Adipose tissue (tissue), 3 donors: ENCODE data around the gene PTPRN2. TPM values are rescaled to one million over a fixed set of nuclear protein-coding genes. Genes with fewer than 3 reads are reported as not detected.
"Not testable (repeated sequence)": the region's sequence is repeated elsewhere in the genome, so short reads cannot be mapped to it uniquely, and the experiment has no call there.

ENCODE experiments used
- H3K27ac ChIP-seq: one replicate; pipeline ENCODE4 v1.5.1; 2013; ENCODE audit warnings: low read depth, low read length
- WGBS, 3 donors: extraction: QIAGEN DNeasy Blood & Tissue Kit; methylation state at CpG; one replicate each; pipeline ENCODE4 v1.1.7; 2013; 5-methylcytosine and 5-hydroxymethylcytosine counted together
- polyA plus RNA-seq, 3 donors: library from polyadenylated mRNA; stranded (reverse); fragments of 200-250 nt; gene quantifications; one replicate each; pipeline ENCODE4 v1.2.3, GENCODE V29; 2013
- donor health status: healthy with polysubstance abuse.
- donor health status: Bipolar disorder and iron deficiency.
- donor health status: healthy.

PTPRN2 gene
- polyA plus RNA-seq, 3 donors: 3.7 to 8.0 (median 7.3) TPM

DNA sequence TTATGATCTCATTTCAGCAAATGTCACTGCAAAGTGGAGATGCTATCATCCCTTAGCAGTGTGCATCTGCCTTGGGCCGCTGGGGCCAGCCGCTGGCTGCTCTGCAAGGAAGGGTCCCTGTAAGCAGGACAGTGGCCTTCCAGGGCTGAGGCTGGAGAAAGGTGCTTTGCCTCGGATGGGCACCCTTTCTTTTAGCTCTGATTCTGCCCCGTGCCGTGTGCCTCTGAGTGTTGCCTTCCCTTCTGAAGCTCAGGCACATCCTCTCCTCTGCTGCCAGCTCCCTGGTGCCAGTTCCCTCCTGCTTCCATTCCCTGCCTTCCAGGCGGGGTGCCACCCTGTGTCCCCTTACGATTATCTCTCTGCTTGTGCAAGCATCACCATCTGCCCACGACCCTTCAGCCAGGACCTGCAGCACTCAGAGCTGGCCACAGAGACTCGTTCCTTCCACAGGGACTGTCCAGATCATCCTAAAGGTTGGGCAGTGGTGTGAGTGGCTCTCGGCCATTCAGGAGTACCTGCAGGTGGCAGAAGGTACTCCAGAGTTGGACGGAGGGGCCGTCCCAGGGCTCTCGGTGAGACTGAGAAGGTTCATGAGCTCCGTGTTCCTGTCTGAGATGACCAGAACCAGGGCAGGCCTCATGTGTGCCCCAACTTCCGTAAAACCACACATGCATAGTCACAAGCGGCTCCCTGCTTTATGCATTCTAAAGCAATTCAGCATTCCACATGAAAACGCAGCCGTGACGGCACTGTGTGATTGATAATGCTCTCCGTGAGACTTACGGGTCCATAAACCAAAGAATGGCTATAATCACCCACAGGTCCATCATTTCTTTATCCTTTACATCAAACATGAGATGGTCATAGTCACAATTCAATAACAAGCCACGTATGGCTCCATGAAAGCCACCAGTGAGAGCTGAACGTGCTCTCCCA, 879.4 kb downstream of the PTPRN2 start:
- 68 to 72% (median 70%) methylated on average over 22 to 23 of the region's 23 CpGs for WGBS, 3 donors
- no peak overlapping the region for H3K27ac ChIP-seq

GRCh38 chr7:157704365-157704764, 883.3 kb downstream of the PTPRN2 start:
- 78 to 83% (median 81%) methylated on average over 9 of the region's 9 CpGs for WGBS, 3 donors
- H3K27ac ChIP-seq: no peak overlapping the region

DNA sequence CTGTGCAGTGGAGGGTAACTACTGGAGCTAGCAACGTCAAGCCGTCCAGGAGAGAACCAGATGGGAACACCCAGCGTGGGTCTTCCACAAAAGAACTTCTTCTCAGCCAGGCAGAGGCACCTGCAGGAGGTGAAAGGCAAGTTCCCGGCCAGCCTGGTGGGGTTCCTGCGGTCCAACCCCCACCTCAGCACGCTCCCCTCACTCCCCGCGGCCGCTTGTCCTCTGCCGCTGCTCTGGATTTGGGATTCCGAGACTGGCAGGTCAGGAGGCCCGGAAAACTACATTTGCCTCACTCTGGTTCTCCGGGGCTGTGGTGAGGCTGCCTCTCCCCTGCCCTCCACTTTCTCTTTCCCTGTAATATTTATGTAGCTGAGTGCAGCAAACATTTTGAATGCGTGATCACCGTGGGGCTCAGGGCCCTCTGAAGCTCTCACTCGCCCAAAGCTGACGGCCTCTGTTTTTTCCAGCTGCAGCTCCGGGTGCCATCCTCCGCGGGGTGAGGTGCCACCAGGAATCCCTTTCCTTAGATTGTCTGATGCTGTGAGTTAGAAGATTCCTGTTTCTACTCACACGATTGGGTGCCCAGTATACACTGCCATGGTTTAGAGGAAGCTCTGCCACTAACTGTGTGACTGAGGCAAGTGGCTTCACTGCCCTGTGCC, 884.0 kb downstream of the PTPRN2 start:
- H3K27ac ChIP-seq: no peak overlapping the region
- WGBS, 3 donors: 79 to 83% (median 81%) methylated on average over 20 to 21 of the region's 21 CpGs

- H3K27ac ChIP-seq: no peak overlapping the region
- 75 to 86% (median 82%) methylated on average over 14 of the region's 14 CpGs for WGBS, 3 donors
Measured at GRCh38 chr7:157703131-157703530, 884.5 kb downstream of the PTPRN2 start.

- 82 to 87% (median 84%) methylated on average over 21 of the region's 21 CpGs for WGBS, 3 donors
- no peak overlapping the region for H3K27ac ChIP-seq
Measured at GRCh38 chr7:157702311-157703023, 885.2 kb downstream of the PTPRN2 start.

- 79 to 83% (median 81%) methylated on average over 34 of the region's 34 CpGs for WGBS, 3 donors
- H3K27ac ChIP-seq: not testable (repeated sequence)
Measured at GRCh38 chr7:157701395-157702180, 886.0 kb downstream of the PTPRN2 start.

DNA sequence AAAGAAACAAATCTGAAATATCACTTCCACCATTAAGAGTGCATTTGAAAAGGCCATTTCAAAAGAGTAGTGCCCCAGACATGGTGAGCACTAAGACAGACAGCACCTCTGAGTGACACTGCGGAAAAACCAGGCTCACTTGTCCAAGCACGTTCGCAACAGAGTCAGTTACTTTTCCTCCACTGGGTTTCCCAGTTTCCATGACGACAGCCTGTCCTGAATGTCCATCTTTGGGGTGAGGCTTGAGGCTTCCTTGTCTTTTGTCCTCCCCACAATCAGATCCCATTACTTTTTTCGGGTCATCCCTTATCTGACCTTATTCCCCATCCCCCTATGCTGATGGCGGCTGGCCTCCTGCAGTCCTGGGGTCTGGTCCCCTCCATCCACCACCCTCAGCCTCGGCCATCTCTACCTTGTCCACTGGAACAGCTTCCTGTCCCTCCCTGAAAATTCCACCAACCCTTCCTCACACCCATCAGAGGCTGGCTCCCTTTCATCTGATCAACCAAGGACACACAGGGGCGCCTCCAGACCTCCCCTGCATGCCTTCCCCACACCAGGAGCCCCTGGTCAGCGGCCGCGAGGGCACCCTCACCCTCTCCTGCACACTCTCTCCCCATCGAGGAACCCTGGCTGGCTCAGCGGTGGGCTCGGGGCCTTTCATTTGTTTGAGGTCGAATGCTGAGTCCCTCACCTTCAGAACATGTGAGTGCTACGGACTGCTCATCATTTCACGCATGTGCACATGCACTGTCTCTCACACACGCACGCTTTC, 887.2 kb downstream of the PTPRN2 start:
- no peak overlapping the region for H3K27ac ChIP-seq
- WGBS, 3 donors: 80 to 84% (median 81%) methylated on average over 19 of the region's 19 CpGs

GRCh38 chr7:157699357-157700013, 888.1 kb downstream of the PTPRN2 start:
- 73 to 81% (median 76%) methylated on average over 14 of the region's 14 CpGs for WGBS, 3 donors

DNA sequence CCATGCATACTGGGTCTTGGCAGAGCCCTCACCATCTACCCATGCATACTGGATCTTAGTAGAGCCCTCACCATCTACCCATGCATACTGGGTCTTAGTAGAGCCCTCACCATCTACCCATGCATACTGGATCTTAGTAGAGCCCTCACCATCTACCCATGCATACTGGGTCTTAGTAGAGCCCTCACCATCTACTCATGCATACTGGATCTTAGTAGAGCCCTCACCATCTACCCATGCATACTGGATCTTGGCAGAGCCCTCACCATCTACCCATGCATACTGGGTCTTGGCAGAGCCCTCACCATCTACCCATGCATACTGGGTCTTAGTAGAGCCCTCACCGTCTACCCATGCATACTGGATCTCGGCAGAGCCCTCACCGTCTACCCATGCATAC, 890.3 kb downstream of the PTPRN2 start:
- WGBS, 3 donors: 78 to 93% (median 82%) methylated on average over 3 of the region's 3 CpGs
- H3K27ac ChIP-seq: not testable (repeated sequence)

More at GRCh38 chr7:157699357-157700013, 888.1 kb downstream of the PTPRN2 start:
- no peak overlapping the region for H3K27ac ChIP-seq

DNA sequence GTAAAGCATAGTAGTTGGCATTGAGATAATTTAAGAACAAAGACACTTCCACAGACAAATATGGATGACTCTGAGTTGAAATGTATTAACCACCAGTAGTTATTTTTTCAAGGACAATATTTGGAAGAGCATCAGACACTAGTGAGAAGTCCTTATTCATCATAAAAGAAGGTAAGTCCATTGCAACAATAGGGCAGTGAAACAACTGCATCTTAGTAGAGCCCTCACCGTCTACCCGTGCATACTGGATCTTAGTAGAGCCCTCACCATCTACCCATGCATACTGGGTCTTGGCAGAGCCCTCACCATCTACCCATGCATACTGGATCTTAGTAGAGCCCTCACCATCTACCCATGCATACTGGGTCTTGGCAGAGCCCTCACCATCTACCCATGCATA, 892.0 kb downstream of the PTPRN2 start:
- H3K27ac ChIP-seq: not testable (repeated sequence)
- 68 to 94% (median 90%) methylated on average over 2 of the region's 2 CpGs for WGBS, 3 donors

DNA sequence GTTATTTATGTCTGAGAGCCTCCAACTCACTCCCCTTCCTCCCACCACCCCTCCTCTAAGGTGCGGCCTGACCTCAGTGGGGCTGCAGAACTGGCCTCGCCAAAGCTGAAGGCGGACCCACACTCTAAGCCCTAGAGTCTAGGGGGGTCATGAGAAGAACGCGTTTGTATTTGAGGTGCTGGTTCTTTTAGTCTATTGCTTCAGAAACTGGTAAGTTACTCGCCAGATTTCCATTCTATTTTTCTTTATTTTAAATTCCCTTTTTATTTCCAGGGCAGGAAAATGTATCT, 893.3 kb downstream of the PTPRN2 start:
- 35 to 40% (median 35%) methylated on average over 6 of the region's 6 CpGs for WGBS, 3 donors
- no peak overlapping the region for H3K27ac ChIP-seq

DNA sequence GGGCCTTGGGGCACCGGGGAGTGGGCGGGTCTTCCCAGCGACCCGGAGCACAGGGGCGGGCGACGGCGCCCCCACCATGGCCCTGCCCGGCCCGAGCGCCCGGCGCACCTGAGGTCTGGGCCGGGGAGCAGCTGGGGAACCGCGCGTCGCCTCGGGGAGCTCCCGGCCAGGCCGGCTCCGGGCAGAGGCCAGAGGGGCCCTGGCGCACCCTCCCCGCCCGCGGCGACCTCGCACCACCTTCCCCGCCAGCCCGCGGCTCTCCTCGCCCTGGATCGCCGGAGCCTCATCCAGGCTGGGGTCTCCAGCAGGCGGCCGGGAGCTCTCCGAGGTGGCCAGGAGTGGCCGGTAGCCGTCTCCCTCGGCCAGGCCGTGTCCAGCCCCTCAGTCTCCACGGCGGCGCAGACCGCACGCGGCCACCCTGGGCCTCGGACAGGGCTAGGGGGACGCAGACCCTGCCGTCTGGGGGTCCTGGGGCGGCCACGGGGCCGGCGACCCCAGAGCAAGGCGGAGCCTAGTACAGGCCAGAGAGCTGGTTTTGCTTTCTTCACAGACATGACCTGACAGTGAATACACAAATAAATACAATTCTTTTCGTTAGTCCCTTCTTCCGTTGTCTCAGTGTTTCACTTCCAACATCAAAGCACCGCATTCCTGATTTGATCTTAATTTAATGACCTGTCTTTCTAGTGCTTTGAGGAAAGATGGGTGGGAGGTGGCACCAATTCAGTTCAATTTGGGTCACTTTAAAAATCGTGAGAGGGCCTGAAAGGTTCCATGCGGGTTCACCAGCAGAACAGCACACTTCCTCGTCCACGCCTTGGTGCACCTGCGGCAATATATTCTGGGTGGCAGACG, 893.9 kb downstream of the PTPRN2 start:
- 6 to 10% (median 7%) methylated on average over 45 to 63 of the region's 64 CpGs for WGBS, 3 donors
- H3K27ac ChIP-seq: no peak overlapping the region

DNA sequence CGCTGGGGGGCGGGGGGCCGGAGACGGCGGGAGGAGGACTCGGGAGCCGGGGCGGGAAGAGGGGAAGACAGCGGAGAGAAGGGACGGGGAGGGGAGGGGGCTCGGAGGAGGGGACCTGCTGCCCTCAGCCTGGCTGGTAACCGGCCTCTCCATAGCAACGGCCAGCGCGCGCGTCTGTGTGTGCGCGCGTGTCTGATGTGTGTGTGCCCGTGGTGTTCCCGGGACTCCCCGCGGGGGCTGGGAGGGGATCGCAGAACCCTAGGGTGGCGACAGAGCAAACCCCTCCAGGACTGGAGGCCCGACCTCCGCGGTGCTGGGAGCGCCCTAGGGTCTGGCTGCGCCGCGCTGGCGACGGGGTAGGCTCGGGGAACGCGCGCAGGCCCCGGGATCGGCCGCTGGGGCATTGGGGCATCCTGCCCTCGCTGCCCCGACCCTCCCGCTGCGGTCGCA, 894.5 kb downstream of the PTPRN2 start:
- WGBS, 3 donors: 1 to 3% (median 3%) methylated on average over 35 to 45 of the region's 47 CpGs

DNA sequence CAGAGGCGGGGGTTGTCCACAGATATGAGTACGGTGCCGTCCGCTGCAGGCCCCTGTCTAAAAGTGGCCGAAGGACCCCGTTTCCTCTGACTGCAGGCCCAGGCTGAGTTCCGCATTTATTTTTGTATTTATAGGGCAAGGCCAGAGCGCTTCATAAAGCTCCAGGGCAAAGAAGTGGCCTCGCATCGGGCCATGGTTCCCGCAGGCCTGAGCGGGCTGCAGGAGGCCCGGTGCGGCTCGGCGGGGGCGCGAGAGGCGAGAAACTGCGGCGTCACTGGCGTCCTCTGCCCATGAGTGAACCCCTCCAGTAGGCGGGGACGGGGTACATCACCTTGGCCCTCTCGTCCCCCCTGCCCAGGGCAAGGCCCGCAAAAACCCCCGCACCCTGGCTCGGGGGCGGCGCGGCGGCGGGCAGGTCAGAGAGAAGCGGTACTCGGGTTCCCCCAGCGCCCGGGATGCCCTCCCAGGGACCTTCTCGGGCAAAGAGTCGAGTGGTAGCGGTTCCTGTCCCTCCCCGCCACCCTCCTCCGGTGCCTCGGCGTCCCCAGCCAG, 895.1 kb downstream of the PTPRN2 start:
- H3K27ac ChIP-seq: no peak overlapping the region
- 4 to 7% (median 6%) methylated on average over 43 to 44 of the region's 44 CpGs for WGBS, 3 donors

More for the DNA sequence above, 894.5 kb downstream of the PTPRN2 start:
- H3K27ac ChIP-seq: no peak overlapping the region

GRCh38 chr7:157691586-157692459, 895.8 kb downstream of the PTPRN2 start:
- 2 to 7% (median 5%) methylated on average over 53 to 64 of the region's 64 CpGs for WGBS, 3 donors

More at GRCh38 chr7:157691586-157692459, 895.8 kb downstream of the PTPRN2 start:
- no peak overlapping the region for H3K27ac ChIP-seq
